SK-N-SH treated with all-trans-retinoic acid at 6 μM for 48 hours (cell line): ENCODE data around the gene STXBP5.

Source experiments
- ARNTL ChIP-seq: fragments of 450-650 bp; formaldehyde crosslinking; IDR thresholded peaks from 2 replicates; pipeline ENCODE4 v1.5.0; 2020; ENCODE audit warnings: low read depth, mild to moderate bottlenecking, moderate library complexity, borderline replicate concordance
- OSR1 ChIP-seq: fragments of 250-450 bp; sonication (Bioruptor Pico); IDR thresholded peaks from 2 replicates; pipeline ENCODE4 v1.8.0; 2022; ENCODE audit warnings: moderate library complexity, mild to moderate bottlenecking, inconsistent platforms
- RARB ChIP-seq: fragments of 250-450 bp; sonication (Bioruptor Pico); IDR thresholded peaks from 2 replicates; pipeline ENCODE4 v1.8.0; 2021; ENCODE audit warnings: mild to moderate bottlenecking, moderate library complexity
- SNAI2 ChIP-seq: fragments of 250-450 bp; sonication (Bioruptor Pico); IDR thresholded peaks from 2 replicates; pipeline ENCODE4 v1.5.0; 2020; ENCODE audit warnings: mild to moderate bottlenecking, moderate library complexity
- ZFP3 ChIP-seq: fragments of 250-450 bp; sonication (Bioruptor Pico); IDR thresholded peaks from 2 replicates; pipeline ENCODE4 v1.5.0; 2020; ENCODE audit warnings: mild to moderate bottlenecking, moderate library complexity
- TF ChIP-seq, protein P1 (sequence below): fragments of 250-450 bp; sonication (Bioruptor Pico); IDR thresholded peaks from 2 replicates; pipeline ENCODE4 v1.8.0; 2021; ENCODE audit warnings: low read depth, mild to moderate bottlenecking, moderate library complexity, borderline replicate concordance
- TF ChIP-seq, protein P2 (sequence below): fragments of 250-450 bp; sonication (Bioruptor Pico); IDR thresholded peaks from 2 replicates; pipeline ENCODE4 v1.5.0; 2020; ENCODE audit warnings: mild to moderate bottlenecking, moderate library complexity
- TF ChIP-seq, protein P3 (sequence below): fragments of 250-450 bp; sonication (Bioruptor Pico); IDR thresholded peaks from 2 replicates; pipeline ENCODE4 v1.8.0; 2020; ENCODE audit warnings: mild to moderate bottlenecking, moderate library complexity, borderline replicate concordance

DNA sequence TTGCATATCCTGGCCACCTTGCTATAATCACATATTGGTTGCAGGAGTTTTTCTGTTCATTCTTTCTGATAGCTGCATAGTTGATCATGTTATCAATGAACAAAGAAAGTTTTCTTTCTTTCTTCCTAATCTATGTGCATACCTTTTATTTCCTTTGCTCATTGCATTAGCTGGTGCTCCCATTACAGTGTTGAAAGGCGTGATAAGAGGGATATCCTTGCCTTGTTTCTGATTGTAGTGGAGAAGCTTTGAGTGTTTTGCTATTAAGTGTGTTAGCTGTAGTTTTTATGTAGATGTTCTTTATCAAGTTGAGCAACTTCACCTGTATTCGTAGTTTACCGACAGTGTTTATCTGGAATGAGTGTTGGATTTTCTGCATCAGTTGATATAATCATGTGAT is 14.6 kb downstream of the STXBP5 start:
- TF ChIP-seq, protein P1, sequence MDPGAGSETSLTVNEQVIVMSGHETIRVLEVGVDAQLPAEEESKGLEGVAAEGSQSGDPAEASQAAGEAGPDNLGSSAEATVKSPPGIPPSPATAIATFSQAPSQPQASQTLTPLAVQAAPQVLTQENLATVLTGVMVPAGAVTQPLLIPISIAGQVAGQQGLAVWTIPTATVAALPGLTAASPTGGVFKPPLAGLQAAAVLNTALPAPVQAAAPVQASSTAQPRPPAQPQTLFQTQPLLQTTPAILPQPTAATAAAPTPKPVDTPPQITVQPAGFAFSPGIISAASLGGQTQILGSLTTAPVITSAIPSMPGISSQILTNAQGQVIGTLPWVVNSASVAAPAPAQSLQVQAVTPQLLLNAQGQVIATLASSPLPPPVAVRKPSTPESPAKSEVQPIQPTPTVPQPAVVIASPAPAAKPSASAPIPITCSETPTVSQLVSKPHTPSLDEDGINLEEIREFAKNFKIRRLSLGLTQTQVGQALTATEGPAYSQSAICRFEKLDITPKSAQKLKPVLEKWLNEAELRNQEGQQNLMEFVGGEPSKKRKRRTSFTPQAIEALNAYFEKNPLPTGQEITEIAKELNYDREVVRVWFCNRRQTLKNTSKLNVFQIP, result no peak
- TF ChIP-seq, protein P2, sequence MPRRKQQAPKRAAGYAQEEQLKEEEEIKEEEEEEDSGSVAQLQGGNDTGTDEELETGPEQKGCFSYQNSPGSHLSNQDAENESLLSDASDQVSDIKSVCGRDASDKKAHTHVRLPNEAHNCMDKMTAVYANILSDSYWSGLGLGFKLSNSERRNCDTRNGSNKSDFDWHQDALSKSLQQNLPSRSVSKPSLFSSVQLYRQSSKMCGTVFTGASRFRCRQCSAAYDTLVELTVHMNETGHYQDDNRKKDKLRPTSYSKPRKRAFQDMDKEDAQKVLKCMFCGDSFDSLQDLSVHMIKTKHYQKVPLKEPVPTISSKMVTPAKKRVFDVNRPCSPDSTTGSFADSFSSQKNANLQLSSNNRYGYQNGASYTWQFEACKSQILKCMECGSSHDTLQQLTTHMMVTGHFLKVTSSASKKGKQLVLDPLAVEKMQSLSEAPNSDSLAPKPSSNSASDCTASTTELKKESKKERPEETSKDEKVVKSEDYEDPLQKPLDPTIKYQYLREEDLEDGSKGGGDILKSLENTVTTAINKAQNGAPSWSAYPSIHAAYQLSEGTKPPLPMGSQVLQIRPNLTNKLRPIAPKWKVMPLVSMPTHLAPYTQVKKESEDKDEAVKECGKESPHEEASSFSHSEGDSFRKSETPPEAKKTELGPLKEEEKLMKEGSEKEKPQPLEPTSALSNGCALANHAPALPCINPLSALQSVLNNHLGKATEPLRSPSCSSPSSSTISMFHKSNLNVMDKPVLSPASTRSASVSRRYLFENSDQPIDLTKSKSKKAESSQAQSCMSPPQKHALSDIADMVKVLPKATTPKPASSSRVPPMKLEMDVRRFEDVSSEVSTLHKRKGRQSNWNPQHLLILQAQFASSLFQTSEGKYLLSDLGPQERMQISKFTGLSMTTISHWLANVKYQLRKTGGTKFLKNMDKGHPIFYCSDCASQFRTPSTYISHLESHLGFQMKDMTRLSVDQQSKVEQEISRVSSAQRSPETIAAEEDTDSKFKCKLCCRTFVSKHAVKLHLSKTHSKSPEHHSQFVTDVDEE (CRISPR knock-in tag), result no peak
- no peak for TF ChIP-seq RARB
- no peak for TF ChIP-seq OSR1 (CRISPR knock-in tag)
- no peak for TF ChIP-seq ZFP3
- no peak for TF ChIP-seq SNAI2 (CRISPR knock-in tag)
- TF ChIP-seq ARNTL (CRISPR knock-in tag), result no peak
- TF ChIP-seq, protein P3, sequence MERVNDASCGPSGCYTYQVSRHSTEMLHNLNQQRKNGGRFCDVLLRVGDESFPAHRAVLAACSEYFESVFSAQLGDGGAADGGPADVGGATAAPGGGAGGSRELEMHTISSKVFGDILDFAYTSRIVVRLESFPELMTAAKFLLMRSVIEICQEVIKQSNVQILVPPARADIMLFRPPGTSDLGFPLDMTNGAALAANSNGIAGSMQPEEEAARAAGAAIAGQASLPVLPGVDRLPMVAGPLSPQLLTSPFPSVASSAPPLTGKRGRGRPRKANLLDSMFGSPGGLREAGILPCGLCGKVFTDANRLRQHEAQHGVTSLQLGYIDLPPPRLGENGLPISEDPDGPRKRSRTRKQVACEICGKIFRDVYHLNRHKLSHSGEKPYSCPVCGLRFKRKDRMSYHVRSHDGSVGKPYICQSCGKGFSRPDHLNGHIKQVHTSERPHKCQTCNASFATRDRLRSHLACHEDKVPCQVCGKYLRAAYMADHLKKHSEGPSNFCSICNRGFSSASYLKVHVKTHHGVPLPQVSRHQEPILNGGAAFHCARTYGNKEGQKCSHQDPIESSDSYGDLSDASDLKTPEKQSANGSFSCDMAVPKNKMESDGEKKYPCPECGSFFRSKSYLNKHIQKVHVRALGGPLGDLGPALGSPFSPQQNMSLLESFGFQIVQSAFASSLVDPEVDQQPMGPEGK (CRISPR knock-in tag), result no peak
